Urinary bladder (tissue), 4 donors: Measurements from ENCODE around the gene LRRC8C. TPM values are rescaled to one million over a fixed set of nuclear protein-coding genes. Genes with fewer than 3 reads are reported as not detected.
"Not testable (repeated sequence)": the region's sequence is repeated elsewhere in the genome, so short reads cannot be mapped to it uniquely, and the experiment has no call there.

ENCODE experiments used
- DNase-seq: peaks from one replicate; pipeline ENCODE4 v3.0.0-alpha.2; 2015; ENCODE audit errors: extremely low spot score
- H3K27ac ChIP-seq: one replicate; pipeline ENCODE4 v1.5.1; 2013; ENCODE audit warnings: low read depth, mild to moderate bottlenecking, moderate library complexity
- H3K36me3 ChIP-seq: one replicate; pipeline ENCODE4 v1.6.1; 2013; ENCODE audit warnings: mild to moderate bottlenecking, moderate library complexity; ENCODE audit not compliant: insufficient read depth
- H3K4me1 ChIP-seq: one replicate; pipeline ENCODE4 v1.6.1; 2013; ENCODE audit warnings: mild to moderate bottlenecking, moderate library complexity; ENCODE audit not compliant: insufficient read depth
- H3K4me3 ChIP-seq: one replicate; pipeline ENCODE4 v1.5.1; 2013; ENCODE audit warnings: low read depth, low read length
- WGBS: extraction: QIAGEN DNeasy Blood & Tissue Kit; methylation state at CpG from one replicate; pipeline ENCODE4 v1.1.7; 2013; 5-methylcytosine and 5-hydroxymethylcytosine counted together
- polyA plus RNA-seq: library from polyadenylated mRNA; stranded (reverse); fragments of 200-250 nt; gene quantifications from one replicate; pipeline ENCODE4 v1.2.3, GENCODE V29; 2013
- total RNA-seq: library from RNA; depleted of rRNA; stranded (reverse); fragments of >200 nt; gene quantifications from one replicate; pipeline ENCODE4 v1.2.3, GENCODE V29; 2014
- donor health status: healthy with polysubstance abuse.
- donor health status: healthy.

Gene LRRC8C
- total and polyA plus RNA-seq, 2 donors, result 4.2 to 12.3 TPM

DNA sequence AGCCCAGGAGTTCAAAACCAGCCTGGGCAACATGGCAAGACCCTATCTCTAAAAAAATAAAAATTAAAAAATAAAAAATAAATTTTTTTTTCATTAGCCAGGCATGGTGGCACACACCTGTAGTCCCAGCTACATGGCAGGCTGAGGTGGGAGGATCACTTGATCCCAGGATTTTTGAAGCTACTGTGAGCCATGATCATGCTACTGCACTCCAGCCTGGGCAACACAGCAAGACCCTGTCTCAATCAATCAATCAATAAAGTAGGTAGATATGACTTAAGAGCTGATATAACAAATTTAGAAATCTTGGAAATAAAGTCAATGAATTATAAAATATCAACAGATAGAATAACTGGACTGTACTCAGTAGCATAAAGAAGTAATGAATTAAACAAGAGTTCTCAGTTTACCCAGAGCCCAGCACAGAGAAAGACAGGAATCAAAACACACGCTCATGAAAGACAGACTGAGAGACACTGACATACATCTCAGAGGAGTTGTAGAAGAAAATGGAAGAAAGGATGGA, 69.7 kb downstream of the LRRC8C start:
- H3K27ac ChIP-seq, result no peak overlapping the region
- no peak for DNase-seq
- 97% methylated on average over 1 of the region's 1 CpG for WGBS

DNA sequence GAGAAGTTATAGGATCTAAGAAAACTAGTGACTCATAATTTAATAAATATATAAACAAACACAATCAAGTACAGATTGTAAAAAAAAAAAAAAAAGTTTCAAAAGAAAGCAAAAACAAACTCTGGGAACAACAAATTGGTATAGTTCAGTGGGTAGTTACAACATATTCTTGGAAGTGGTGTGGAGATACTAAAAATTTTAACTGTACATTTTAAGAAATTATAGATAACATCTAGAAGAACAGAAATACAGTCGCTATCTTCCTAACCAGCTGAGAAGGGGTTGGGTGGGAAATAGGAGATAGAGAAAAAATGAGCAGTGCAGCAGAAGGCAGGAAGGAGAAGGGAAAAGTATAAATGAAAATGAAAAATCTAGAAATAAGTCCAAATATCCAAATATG, 70.5 kb downstream of the LRRC8C start:
- no peak overlapping the region for H3K27ac ChIP-seq
- WGBS, result 84% methylated on average over 1 of the region's 1 CpG
- no peaks in the 10 kb centered on the region for H3K4me1 ChIP-seq
- no peak overlapping the region for H3K4me3 ChIP-seq
- no peaks in the 10 kb centered on the region for H3K36me3 ChIP-seq
- DNase-seq, result no peak

More for the DNA sequence above, 69.7 kb downstream of the LRRC8C start:
- Histone ChIP-seq H3K4me1 (no peaks in the 10 kb centered on the region), H3K4me3 (no peak overlapping the region), H3K36me3 (no peaks in the 10 kb centered on the region)

DNA sequence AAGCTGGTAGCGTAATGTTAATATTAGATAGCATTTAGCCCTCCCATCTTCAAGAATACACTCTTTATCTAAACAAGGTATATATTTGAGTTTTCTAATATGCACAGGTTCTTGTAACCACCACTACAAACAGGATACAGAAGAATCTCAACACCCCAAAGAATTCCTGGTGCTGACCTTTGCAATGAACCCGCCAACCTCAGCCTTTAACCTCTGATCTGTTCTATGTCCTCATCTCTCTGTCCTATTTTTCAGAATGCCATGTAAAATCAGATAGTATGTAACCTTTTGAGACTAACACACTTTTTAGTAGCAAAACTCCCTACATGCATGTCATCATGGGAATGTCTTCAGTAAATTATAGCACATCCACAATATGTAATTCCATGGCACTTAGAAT, 71.1 kb downstream of the LRRC8C start:
- Histone ChIP-seq H3K27ac (no peak overlapping the region), H3K36me3 (no peaks in the 10 kb centered on the region), H3K4me3 (no peak overlapping the region), H3K4me1 (no peaks in the 10 kb centered on the region)
- DNase-seq, result no peak
- WGBS, result 93% methylated on average over 2 of the region's 2 CpGs

DNA sequence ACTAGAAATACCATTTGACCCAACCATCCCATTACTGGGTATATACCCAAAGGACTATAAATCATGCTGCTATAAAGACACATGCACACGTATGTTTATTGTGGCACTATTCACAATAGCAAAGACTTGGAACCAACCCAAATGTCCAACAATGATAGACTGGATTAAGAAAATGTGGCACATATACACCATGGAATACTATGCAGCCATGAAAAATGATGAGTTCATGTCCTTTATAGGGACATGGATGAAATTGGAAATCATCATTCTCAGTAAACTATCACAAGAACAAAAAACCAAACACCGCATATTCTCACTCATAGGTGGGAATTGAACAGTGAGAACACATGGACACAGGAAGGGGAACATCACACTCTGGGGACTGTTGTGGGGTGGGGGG, 72.0 kb downstream of the LRRC8C start:
- not testable (repeated sequence) for H3K36me3 ChIP-seq

DNA sequence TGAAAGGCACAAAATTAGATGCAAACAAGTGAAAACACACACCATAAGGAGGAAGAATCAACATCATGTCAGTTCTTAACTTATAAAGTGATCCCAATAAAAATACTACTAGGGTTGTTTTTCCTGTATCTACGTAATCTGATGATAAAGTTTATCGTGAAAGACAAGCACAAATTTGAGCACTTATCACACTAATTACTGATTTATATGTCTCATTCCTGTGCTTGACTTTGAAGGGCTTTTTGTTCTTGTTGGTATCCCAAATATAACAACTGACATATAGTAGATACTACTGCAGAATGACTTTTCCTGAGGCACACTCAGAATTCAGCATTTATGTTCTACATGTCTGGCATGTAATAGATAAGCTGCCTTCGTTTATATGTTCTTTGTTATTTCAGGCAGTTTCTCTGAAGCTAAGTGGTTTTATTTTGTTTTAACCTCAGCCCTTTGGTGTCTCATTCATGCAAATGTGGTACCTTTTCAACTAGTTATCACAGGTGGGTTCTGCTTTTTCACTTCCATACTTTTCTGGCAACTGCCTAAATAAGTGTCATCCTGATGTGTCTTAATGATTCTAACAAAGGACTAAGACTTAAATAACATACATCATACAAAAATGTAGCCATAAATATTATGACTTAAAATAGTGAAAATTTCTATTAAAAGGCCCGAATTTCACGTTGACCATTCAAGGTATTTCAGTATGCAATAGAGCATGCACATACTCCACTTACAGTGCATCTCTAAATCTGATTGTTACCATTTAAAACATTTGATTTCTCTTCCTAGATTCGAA, 73.2 kb downstream of the LRRC8C start:
- no peak for DNase-seq
- WGBS, result 67% methylated on average over 6 of the region's 6 CpGs
- Histone ChIP-seq H3K4me3 (no peak overlapping the region), H3K27ac (no peak overlapping the region), H3K4me1 (no peaks in the 10 kb centered on the region), H3K36me3 (no peaks in the 10 kb centered on the region)

More for the DNA sequence above, 72.0 kb downstream of the LRRC8C start:
- H3K27ac ChIP-seq, H3K4me3 ChIP-seq, DNase-seq, H3K4me1 ChIP-seq: not testable (repeated sequence)
- WGBS, result no CpG with 5 or more reads among the region's 2 CpGs

DNA sequence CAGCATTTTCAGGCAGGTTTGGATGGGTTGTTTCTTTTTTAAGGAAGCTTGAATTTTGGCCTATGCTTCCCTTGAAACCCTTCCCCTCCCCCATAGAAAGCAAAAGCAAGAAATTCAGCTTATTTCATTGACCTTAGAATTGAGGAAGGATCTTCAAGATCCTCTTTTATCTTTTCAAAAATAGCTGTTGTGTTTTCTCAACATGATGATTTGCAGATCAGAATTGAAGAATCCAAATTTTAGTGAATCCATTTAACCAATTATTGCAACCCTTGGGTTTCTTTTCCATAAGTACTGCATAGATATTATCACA, 73.7 kb downstream of the LRRC8C start:
- Histone ChIP-seq H3K4me3 (no peak overlapping the region), H3K27ac (no peak overlapping the region), H3K4me1 (no peaks in the 10 kb centered on the region), H3K36me3 (no peaks in the 10 kb centered on the region)
- no peak for DNase-seq

DNA sequence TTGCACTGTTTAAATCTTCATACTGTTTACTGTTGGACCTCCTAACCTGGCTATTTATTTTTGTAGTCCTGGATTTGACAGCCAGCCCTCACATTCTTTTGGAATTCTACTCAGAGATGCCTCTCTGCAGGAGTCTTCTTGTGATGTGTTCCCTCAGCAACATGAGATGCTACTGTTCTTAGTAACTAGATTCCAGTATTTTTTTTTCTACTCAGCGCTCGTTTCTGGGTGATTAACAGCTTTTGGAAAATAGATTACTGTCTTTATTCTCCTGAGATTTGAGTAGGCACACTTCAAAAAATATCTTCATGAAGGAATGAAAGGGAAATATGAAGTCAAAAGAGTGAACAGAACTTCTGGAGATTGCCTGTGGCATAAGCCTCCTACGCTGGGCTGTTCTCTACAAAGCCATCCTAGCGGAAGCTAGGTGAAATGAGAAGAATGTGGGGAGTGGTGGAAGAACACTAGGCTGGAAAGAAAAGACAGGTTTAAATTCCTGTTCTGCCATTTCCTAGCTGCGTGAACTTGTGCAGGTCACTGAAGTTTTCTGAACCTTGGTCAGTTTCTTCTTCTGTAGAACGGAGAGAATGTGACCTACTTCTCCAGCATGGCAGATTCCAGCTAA, 75.9 kb downstream of the LRRC8C start:
- H3K4me1 ChIP-seq, result no peaks in the 10 kb centered on the region
- H3K36me3 ChIP-seq, result no peaks in the 10 kb centered on the region
- H3K27ac ChIP-seq, result no peak overlapping the region
- WGBS, result 79% methylated on average over 6 of the region's 6 CpGs
- H3K4me3 ChIP-seq, result no peak overlapping the region
- no peak for DNase-seq

DNA sequence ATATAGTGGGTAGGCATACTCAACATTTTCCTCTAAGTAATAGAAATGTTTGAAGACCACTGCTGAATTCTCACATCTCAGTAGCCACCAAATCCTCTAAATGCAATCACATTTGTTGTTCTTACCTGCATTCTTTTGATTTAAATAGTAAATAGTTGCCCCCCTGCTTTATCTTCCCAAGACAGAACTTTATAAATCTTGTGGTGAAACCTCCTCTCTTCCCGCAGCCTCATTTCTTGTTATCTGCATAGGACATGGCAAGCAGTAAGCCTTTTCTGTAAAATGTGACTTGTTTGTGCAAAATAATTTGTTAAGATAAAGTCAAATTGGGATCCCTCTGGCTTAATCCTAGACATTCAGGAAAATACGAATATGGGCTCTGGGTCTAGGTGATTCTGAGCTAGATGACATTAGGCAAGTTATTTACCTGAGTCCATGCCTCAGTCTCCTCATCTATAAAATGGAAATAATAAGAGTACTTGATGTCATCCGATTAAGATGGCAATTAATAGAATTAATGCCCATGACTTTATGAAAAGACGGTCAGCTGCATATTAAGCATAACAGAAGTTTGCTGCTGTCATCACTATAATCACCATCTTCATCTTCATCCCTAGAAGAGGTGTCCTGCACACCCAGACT, 77.7 kb downstream of the LRRC8C start:
- no peak for DNase-seq
- H3K36me3 ChIP-seq, result no peaks in the 10 kb centered on the region
- H3K4me3 ChIP-seq, result no peak overlapping the region
- no peaks in the 10 kb centered on the region for H3K4me1 ChIP-seq
- 92% methylated on average over 4 of the region's 4 CpGs for WGBS
- H3K27ac ChIP-seq, result no peak overlapping the region

DNA sequence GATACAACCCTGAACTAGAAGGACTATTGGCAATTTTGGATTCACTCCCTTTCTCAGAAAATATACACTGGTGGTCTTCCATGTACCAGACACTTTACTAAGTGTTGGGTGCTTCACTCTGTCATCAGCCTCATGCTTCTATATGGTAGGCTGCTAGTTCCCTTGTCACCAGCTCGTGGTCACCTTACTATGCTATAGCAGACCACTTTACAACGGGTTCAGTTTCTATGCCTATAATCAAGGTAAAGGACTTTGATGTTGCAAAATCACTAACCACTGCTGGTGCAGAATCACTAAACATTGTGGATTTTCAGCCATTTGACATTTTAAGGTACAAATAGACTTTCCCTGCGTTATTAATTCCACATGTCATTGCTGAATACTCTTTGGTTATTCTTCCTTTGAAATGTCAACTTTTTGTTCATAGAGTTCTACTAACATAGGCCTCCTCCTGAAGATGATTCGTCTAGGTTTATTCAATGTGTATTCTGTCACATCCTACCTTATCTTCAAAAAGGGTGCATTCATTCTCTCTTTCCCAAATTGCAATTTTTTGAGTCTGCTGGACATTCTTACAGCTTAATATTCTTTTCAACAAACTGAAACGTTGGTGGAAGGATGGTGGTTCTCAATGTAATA, 78.3 kb downstream of the LRRC8C start:
- H3K4me1 ChIP-seq, result no peaks in the 10 kb centered on the region
- H3K36me3 ChIP-seq, result no peaks in the 10 kb centered on the region
- no peak for DNase-seq
- no peak overlapping the region for H3K4me3 ChIP-seq
- WGBS, result 79% methylated on average over 5 of the region's 5 CpGs
- no peak overlapping the region for H3K27ac ChIP-seq

DNA sequence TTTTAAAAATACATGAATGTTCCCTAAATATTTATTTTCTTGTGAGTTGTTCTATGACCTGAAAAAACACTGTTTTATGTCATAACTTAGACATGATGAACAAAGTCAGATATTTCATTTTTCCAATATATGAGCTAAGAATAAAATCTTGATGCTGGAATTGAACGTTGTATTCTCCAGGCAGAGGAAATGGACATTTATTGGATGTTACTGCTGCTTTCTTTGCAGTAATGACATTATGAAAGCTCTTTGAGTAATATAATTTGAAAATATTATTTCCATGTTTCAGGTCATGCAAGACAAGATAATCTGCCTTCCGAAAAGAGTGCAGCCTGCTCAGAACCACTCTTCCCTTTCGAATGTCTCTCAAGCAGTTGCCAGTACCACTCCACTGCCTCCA, 79.5 kb downstream of the LRRC8C start:
- no peaks in the 10 kb centered on the region for H3K36me3 ChIP-seq
- H3K4me1 ChIP-seq, result no peaks in the 10 kb centered on the region
- DNase-seq, result no peak
- WGBS, result 87% methylated on average over 3 of the region's 3 CpGs
- no peak overlapping the region for H3K27ac ChIP-seq
- no peak overlapping the region for H3K4me3 ChIP-seq

DNA sequence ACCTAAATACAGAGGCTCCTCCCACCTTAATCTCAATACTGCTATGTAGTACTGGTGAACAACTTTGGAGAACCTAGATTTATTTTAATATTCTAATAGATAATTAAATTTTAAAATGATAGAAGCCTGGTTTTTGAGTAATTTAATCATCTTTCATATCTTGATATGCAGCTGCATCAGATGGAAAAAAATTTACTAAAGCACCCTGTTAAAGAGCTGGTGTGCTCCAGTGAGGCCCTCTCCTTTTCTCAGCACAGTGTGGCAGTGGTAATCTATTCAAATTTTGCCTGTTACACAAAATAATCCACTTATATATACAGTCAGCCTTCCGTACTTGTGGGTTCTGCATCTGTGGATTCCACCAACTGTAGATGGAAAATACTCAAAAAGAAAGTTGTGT, 82.8 kb downstream of the LRRC8C start:
- 90% methylated on average over 1 of the region's 1 CpG for WGBS

DNA sequence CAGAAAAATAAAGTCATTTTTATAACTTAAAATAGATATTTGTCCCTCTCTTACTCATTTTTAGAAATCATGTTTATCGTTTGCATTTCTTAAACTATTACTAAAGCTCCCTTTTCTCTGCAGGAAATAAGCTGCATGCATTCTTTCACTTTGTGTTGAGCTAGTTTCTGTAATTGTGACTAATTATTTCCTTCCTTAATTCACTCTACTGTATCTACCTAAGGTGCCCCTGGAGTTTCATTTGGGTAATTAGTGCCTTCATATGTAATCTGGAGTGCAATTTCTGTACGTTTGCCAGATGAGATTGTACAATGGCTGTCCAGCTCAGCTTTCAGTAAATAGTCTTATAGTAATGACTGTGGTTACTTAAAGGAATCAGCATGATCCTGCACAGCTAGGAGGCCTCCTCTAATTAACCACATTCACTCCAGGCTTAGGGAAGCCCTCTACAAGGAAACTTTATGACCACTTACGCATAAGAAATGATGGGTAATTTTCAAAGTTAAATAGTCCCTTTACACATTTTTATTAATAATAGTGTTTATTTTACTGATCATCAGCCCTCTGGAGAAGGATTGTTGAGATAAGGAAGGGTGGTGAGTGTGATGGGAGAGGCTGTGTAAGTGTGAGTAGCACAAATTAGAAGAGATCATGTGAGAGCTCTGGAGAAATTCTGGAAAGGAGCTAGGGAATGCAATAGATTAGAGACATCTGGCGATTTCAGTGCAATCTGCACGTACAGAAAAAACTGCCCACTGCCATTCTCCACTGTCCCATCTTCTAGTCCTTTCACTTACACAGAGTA, 86.8 kb downstream of the LRRC8C start:
- no peak overlapping the region for H3K27ac ChIP-seq

More for the DNA sequence above, 82.8 kb downstream of the LRRC8C start:
- H3K4me1 ChIP-seq, result no peaks in the 10 kb centered on the region
- H3K27ac ChIP-seq, result no peak overlapping the region
- no peak overlapping the region for H3K4me3 ChIP-seq
- H3K36me3 ChIP-seq, result no peaks in the 10 kb centered on the region
- no peak for DNase-seq

DNA sequence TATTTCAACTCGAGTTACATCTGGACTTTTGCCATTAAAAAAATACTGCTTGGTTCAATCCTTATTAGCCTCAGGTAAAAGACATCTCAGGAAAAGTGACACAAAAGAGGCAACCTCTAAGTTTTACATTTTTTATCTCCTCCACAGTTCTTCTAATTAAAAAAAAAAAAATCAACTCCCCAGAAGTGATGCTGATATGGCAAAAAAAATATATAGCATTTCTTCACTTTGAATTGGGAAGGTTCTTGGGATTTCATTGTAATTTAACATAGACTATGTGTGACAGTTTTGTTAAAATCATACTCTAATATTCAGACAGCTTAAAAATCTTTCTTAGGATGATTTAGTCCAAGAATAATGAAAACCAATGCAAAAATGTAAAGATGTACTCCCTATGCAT, 87.9 kb downstream of the LRRC8C start:
- Histone ChIP-seq H3K36me3 (no peaks in the 10 kb centered on the region), H3K4me1 (no peaks in the 10 kb centered on the region)
- 86% methylated on average over 1 of the region's 1 CpG for WGBS

More for the DNA sequence above, 86.8 kb downstream of the LRRC8C start:
- Histone ChIP-seq H3K36me3 (no peaks in the 10 kb centered on the region), H3K4me3 (no peak overlapping the region), H3K4me1 (no peaks in the 10 kb centered on the region)
- WGBS, result 52% methylated on average over 5 of the region's 5 CpGs
- DNase-seq, result no peak

More for the DNA sequence above, 87.9 kb downstream of the LRRC8C start:
- DNase-seq, result no peak
- H3K27ac ChIP-seq, result no peak overlapping the region
- no peak overlapping the region for H3K4me3 ChIP-seq
